ENCODE measurements around the gene OR5T1.

The OR5T1 gene

GRCh38 chr11:56273854-56274253 is at the start of gene OR5T1:
OR5T1 (plus strand) TSS chr11:56274154; CDS start chr11:56275639, 1,485 bp downstream.
- DNase-seq = no peak
- Mint-ChIP-seq H3K36me3 (ENCODE audit: low read depth) (no peaks in the 10 kb centered on the region), H3K27me3 (no peaks in the 10 kb centered on the region), H3K27ac (no peak within 1 kb of the TSS), H3K9me3 (peaks cover 28% of the 10 kb centered on the region), H3K4me3 (no peak within 1 kb of the TSS), H3K4me1 (ENCODE audit: low read depth) (no peaks in the 10 kb centered on the region)

- H3K27ac Mint-ChIP-seq = no peak within 1 kb of the TSS
- no peaks in the 10 kb centered on the region for H3K36me3 Mint-ChIP-seq (ENCODE audit: low read depth)
- H3K9me3 Mint-ChIP-seq = peaks cover 15% of the 10 kb centered on the region
- DNase-seq = no peak
- H3K4me1 Mint-ChIP-seq (ENCODE audit: low read depth) = no peaks in the 10 kb centered on the region
- H3K4me3 Mint-ChIP-seq = no peak within 1 kb of the TSS
- H3K27me3 Mint-ChIP-seq = no peaks in the 10 kb centered on the region
These were observed 39.8 kb upstream of the OR5T1 start, which contains the start of gene OR5T2 for GRCh38 chr11:56234155-56234554. OR5T2 (minus strand) TSS chr11:56234255; CDS start chr11:56233062, 1,193 bp downstream.

- Mint-ChIP-seq H3K4me1 (ENCODE audit: low read depth) (no peaks in the 10 kb centered on the region), H3K27ac (no peak within 1 kb of the TSS), H3K27me3 (no peaks in the 10 kb centered on the region), H3K4me3 (no peak within 1 kb of the TSS), H3K9me3 (peaks cover 6% of the 10 kb centered on the region), H3K36me3 (ENCODE audit: low read depth) (no peaks in the 10 kb centered on the region)
- no peak for DNase-seq
These were observed 22.0 kb upstream of the OR5T1 start, which contains the start of gene OR5T3 for GRCh38 chr11:56251954-56252353. OR5T3 (plus strand) TSS chr11:56252254; CDS start chr11:56252254, 0 bp downstream.

- no peaks in the 10 kb centered on the region for H3K27me3 Mint-ChIP-seq
- no peak overlapping the region for H3K4me3 Mint-ChIP-seq
- H3K4me1 Mint-ChIP-seq (ENCODE audit: low read depth) = no peaks in the 10 kb centered on the region
- peaks cover 23% of the 10 kb centered on the region for H3K9me3 Mint-ChIP-seq
- no peak overlapping the region for H3K27ac Mint-ChIP-seq
- H3K36me3 Mint-ChIP-seq (ENCODE audit: low read depth) = no peaks in the 10 kb centered on the region
- no peak for DNase-seq
These were observed 2.9 kb upstream of the OR5T1 start for GRCh38 chr11:56271092-56271491.

- H3K27ac Mint-ChIP-seq = no peak within 1 kb of the TSS
- H3K27me3 Mint-ChIP-seq = no peaks in the 10 kb centered on the region
- H3K4me3 Mint-ChIP-seq = no peak within 1 kb of the TSS
- DNase-seq = no peak
- H3K4me1 Mint-ChIP-seq (ENCODE audit: low read depth) = no peaks in the 10 kb centered on the region
- H3K9me3 Mint-ChIP-seq = peaks cover 15% of the 10 kb centered on the region
- H3K36me3 Mint-ChIP-seq (ENCODE audit: low read depth) = no peaks in the 10 kb centered on the region
These were observed 18.2 kb downstream of the OR5T1 start, which contains the start of gene OR8H1 for GRCh38 chr11:56292154-56292553. OR8H1 (minus strand) TSS chr11:56292254; CDS start chr11:56291062, 1,192 bp downstream.

GRCh38 chr11:56296898-56297297 is 22.9 kb downstream of the OR5T1 start:
- peaks cover 14% of the 10 kb centered on the region for H3K9me3 Mint-ChIP-seq
- H3K27me3 Mint-ChIP-seq = no peaks in the 10 kb centered on the region
- no peaks in the 10 kb centered on the region for H3K36me3 Mint-ChIP-seq (ENCODE audit: low read depth)
- no peak overlapping the region for H3K4me3 Mint-ChIP-seq
- no peak overlapping the region for H3K27ac Mint-ChIP-seq
- H3K4me1 Mint-ChIP-seq (ENCODE audit: low read depth) = no peaks in the 10 kb centered on the region
- DNase-seq = no peak

GRCh38 chr11:56307836-56308235 is 33.9 kb downstream of the OR5T1 start:
- H3K27me3 Mint-ChIP-seq = no peaks in the 10 kb centered on the region
- no peak overlapping the region for H3K4me3 Mint-ChIP-seq
- no peak for DNase-seq
- no peak overlapping the region for H3K27ac Mint-ChIP-seq
- no peaks in the 10 kb centered on the region for H3K36me3 Mint-ChIP-seq (ENCODE audit: low read depth)
- H3K4me1 Mint-ChIP-seq (ENCODE audit: low read depth) = no peaks in the 10 kb centered on the region
- H3K9me3 Mint-ChIP-seq = peaks cover 24% of the 10 kb centered on the region

GRCh38 chr11:56314844-56315243 is 40.9 kb downstream of the OR5T1 start, which contains the start of gene OR8K3:
OR8K3 (plus strand) TSS chr11:56315144; CDS start chr11:56318307, 3,163 bp downstream.
- Mint-ChIP-seq H3K4me3 (no peak within 1 kb of the TSS), H3K36me3 (ENCODE audit: low read depth) (no peaks in the 10 kb centered on the region), H3K27ac (no peak within 1 kb of the TSS), H3K9me3 (peaks cover 4% of the 10 kb centered on the region), H3K4me1 (ENCODE audit: low read depth) (no peaks in the 10 kb centered on the region), H3K27me3 (no peaks in the 10 kb centered on the region)
- DNase-seq = no peak
